Activated CD4-positive, alpha-beta T cell treated with anti-CD3 and anti-CD28 coated beads, Interleukin-2, Interleukin-6, amounts not matched to agents 100 ng/mL and 50 ng/mL, durations not matched to agents 16 hours and 8 hours (primary cell): Measurements from ENCODE around the gene BDH1.

Source experiments
- DNase-seq: peaks from one replicate; pipeline ENCODE4 v3.0.0-alpha.2; 2020

BDH1 gene

GRCh38 chr3:197547306-197548011 lies 8.3 kb downstream of the BDH1 start:
- no peak for DNase-seq

GRCh38 chr3:197546307-197547085 lies 9.3 kb downstream of the BDH1 start:
- no peak for DNase-seq

GRCh38 chr3:197545571-197545970 lies 10.2 kb downstream of the BDH1 start:
- DNase-seq: no peak

GRCh38 chr3:197545101-197545500 lies 10.7 kb downstream of the BDH1 start:
- DNase-seq: no peak

- no peak for DNase-seq
Observed at GRCh38 chr3:197542741-197543454, 12.9 kb downstream of the BDH1 start.

GRCh38 chr3:197541756-197542539 lies 13.8 kb downstream of the BDH1 start:
- no peak for DNase-seq

GRCh38 chr3:197540961-197541377 lies 14.8 kb downstream of the BDH1 start:
- DNase-seq: no peak

GRCh38 chr3:197539651-197540051 lies 16.1 kb downstream of the BDH1 start:
- no peak for DNase-seq

- no peak for DNase-seq
Observed at GRCh38 chr3:197533927-197534725, 21.6 kb downstream of the BDH1 start.

GRCh38 chr3:197533396-197533795 lies 22.4 kb downstream of the BDH1 start:
- DNase-seq: no peak

- DNase-seq: no peak
Observed at GRCh38 chr3:197532388-197532787, 23.4 kb downstream of the BDH1 start.

GRCh38 chr3:197528190-197528589 lies 27.6 kb downstream of the BDH1 start:
- DNase-seq: no peak

- DNase-seq: no peak
Observed at GRCh38 chr3:197527569-197527968, 28.2 kb downstream of the BDH1 start.

GRCh38 chr3:197525706-197526105 lies 30.1 kb downstream of the BDH1 start:
- DNase-seq: no peak

- no peak for DNase-seq
Observed at GRCh38 chr3:197524128-197524527, 31.6 kb downstream of the BDH1 start.

GRCh38 chr3:197523526-197523925 lies 32.2 kb downstream of the BDH1 start:
- no peak for DNase-seq

GRCh38 chr3:197522881-197523441 lies 32.8 kb downstream of the BDH1 start:
- no peak for DNase-seq

- no peak for DNase-seq
Observed at GRCh38 chr3:197522183-197522715, 33.5 kb downstream of the BDH1 start.

GRCh38 chr3:197521277-197522182 lies 34.2 kb downstream of the BDH1 start:
- DNase-seq: no peak
